A549 (cell line): ENCODE measurements around the gene IER2.

ENCODE experiments used
- EP300 ChIP-seq, 2 experiments: fragments of >200 bp; sonication (Bioruptor Twin); formaldehyde crosslinking; IDR thresholded peaks; 2 replicates in 1 of 2; 3 replicates in 1 of 2; pipeline ENCODE4 v1.6.1; 2016 to 2017
- HDAC2 ChIP-seq: fragments of 200-600 bp; sonication (generic); IDR thresholded peaks from 2 replicates; pipeline ENCODE4 v1.6.1; 2016
- JUNB ChIP-seq: fragments of >200 bp; sonication (Bioruptor Twin); formaldehyde crosslinking; IDR thresholded peaks from 2 replicates; pipeline ENCODE4 v1.6.1; 2016
- PHF8 ChIP-seq: fragments of 200-600 bp; sonication (generic); IDR thresholded peaks from 2 replicates; pipeline ENCODE4 v1.6.1; 2016; ENCODE audit warnings: low read depth, mild to moderate bottlenecking, antibody characterized with exemption, moderate library complexity, borderline replicate concordance
- POLR2A ChIP-seq: IDR thresholded peaks from 2 replicates; pipeline ENCODE4 v1.6.1; 2012; ENCODE audit warnings: mild to moderate bottlenecking, low read length
- POLR2AphosphoS2 ChIP-seq: conservative IDR thresholded peaks from 2 replicates; pipeline ENCODE4 v1.6.1; 2012; ENCODE audit warnings: low read length, improper control_type of control experiment, inconsistent platforms
- RAD21 ChIP-seq, 2 experiments: fragments of >200 bp in 1 of 2; sonication (Bioruptor Twin) in 1 of 2; formaldehyde crosslinking in 1 of 2; IDR thresholded peaks in 1 of 2; conservative IDR thresholded peaks in 1 of 2; 2 replicates in 1 of 2; 3 replicates in 1 of 2; pipeline ENCODE4 v1.6.1; 2012 to 2018; ENCODE audit warnings: inconsistent platforms in 1 of 2
- RCOR1 ChIP-seq: fragments of 150-350 bp; IDR thresholded peaks from 2 replicates; pipeline ENCODE4 v1.6.1; 2014; ENCODE audit warnings: antibody characterized with exemption, low read length, low read depth
- ZC3H11A ChIP-seq: fragments of 450-650 bp; IDR thresholded peaks from 2 replicates; pipeline ENCODE4 v1.6.1; 2014; ENCODE audit warnings: antibody characterized with exemption, mild to moderate bottlenecking
- TF ChIP-seq, protein P1 (sequence below): fragments of >200 bp; sonication (Bioruptor Twin); formaldehyde crosslinking; IDR thresholded peaks from 3 replicates; pipeline ENCODE4 v1.5.1; 2016
- TF ChIP-seq, protein P2 (sequence below): fragments of 200-600 bp; sonication (generic); IDR thresholded peaks from 2 replicates; pipeline ENCODE4 v1.6.1; 2016; ENCODE audit warnings: antibody characterized with exemption, mild to moderate bottlenecking, moderate library complexity
- TF ChIP-seq, protein P3 (sequence below): IDR thresholded peaks from 2 replicates; pipeline ENCODE4 v1.6.1; 2012
- TF ChIP-seq, protein P4 (sequence below): IDR thresholded peaks from 2 replicates; pipeline ENCODE4 v1.6.1; 2012

DNA sequence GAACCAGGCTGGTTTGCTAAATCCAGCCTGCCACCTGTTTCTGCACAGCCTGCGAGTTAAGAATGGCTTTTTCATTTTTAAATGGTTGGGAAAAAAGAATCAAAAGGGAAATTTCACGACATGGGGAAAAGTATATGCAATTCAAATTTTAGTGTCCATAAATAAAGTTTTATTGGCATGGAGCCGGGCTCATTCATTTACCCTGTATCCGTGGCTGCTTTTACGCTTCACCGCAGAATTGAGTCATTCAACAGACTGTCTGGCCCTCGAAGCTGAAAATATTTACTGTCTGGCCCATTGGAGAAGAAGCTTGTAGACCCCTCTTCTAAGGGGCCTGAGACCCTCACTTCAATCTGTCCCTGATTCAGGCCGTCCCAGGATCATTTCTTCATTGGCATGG lies 26.1 kb downstream of the IER2 start:
- TF ChIP-seq, protein P1, sequence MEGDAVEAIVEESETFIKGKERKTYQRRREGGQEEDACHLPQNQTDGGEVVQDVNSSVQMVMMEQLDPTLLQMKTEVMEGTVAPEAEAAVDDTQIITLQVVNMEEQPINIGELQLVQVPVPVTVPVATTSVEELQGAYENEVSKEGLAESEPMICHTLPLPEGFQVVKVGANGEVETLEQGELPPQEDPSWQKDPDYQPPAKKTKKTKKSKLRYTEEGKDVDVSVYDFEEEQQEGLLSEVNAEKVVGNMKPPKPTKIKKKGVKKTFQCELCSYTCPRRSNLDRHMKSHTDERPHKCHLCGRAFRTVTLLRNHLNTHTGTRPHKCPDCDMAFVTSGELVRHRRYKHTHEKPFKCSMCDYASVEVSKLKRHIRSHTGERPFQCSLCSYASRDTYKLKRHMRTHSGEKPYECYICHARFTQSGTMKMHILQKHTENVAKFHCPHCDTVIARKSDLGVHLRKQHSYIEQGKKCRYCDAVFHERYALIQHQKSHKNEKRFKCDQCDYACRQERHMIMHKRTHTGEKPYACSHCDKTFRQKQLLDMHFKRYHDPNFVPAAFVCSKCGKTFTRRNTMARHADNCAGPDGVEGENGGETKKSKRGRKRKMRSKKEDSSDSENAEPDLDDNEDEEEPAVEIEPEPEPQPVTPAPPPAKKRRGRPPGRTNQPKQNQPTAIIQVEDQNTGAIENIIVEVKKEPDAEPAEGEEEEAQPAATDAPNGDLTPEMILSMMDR: no peak
- TF ChIP-seq EP300 (IDR thresholded peaks at IDR 0.05): no peak
- TF ChIP-seq, protein P2, sequence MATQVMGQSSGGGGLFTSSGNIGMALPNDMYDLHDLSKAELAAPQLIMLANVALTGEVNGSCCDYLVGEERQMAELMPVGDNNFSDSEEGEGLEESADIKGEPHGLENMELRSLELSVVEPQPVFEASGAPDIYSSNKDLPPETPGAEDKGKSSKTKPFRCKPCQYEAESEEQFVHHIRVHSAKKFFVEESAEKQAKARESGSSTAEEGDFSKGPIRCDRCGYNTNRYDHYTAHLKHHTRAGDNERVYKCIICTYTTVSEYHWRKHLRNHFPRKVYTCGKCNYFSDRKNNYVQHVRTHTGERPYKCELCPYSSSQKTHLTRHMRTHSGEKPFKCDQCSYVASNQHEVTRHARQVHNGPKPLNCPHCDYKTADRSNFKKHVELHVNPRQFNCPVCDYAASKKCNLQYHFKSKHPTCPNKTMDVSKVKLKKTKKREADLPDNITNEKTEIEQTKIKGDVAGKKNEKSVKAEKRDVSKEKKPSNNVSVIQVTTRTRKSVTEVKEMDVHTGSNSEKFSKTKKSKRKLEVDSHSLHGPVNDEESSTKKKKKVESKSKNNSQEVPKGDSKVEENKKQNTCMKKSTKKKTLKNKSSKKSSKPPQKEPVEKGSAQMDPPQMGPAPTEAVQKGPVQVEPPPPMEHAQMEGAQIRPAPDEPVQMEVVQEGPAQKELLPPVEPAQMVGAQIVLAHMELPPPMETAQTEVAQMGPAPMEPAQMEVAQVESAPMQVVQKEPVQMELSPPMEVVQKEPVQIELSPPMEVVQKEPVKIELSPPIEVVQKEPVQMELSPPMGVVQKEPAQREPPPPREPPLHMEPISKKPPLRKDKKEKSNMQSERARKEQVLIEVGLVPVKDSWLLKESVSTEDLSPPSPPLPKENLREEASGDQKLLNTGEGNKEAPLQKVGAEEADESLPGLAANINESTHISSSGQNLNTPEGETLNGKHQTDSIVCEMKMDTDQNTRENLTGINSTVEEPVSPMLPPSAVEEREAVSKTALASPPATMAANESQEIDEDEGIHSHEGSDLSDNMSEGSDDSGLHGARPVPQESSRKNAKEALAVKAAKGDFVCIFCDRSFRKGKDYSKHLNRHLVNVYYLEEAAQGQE: no peak
- no peak for TF ChIP-seq RAD21 (conservative IDR thresholded peaks at IDR 0.05 in 1 of 2, IDR thresholded peaks at IDR 0.05 in 1 of 2)
- no peak for TF ChIP-seq POLR2A
- TF ChIP-seq HDAC2: no peak
- TF ChIP-seq, protein P3, sequence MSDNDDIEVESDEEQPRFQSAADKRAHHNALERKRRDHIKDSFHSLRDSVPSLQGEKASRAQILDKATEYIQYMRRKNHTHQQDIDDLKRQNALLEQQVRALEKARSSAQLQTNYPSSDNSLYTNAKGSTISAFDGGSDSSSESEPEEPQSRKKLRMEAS: no peak
- no peak for TF ChIP-seq PHF8
- no peak for TF ChIP-seq ZC3H11A
- no peak for TF ChIP-seq JUNB
- TF ChIP-seq, protein P4, sequence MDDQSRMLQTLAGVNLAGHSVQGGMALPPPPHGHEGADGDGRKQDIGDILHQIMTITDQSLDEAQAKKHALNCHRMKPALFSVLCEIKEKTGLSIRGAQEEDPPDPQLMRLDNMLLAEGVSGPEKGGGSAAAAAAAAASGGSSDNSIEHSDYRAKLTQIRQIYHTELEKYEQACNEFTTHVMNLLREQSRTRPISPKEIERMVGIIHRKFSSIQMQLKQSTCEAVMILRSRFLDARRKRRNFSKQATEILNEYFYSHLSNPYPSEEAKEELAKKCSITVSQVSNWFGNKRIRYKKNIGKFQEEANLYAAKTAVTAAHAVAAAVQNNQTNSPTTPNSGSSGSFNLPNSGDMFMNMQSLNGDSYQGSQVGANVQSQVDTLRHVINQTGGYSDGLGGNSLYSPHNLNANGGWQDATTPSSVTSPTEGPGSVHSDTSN: no peak
- TF ChIP-seq POLR2AphosphoS2: no peak
- TF ChIP-seq RCOR1: no peak
